Activated CD8-positive, alpha-beta memory T cell treated with anti-CD3 and anti-CD28 coated beads, Interleukin-2, amount 10 ng/mL, durations not matched to agents 7 days and 5 days (primary cell): Measurements from ENCODE around the gene ST6GALNAC6. TPM values are rescaled to one million over a fixed set of nuclear protein-coding genes. Genes with fewer than 3 reads are reported as not detected.
"Not testable (repeated sequence)": the region's sequence is repeated elsewhere in the genome, so short reads cannot be mapped to it uniquely, and the experiment has no call there.

ENCODE experiments used
- ATAC-seq: fragments of 150-1000 bp; cut with Tn5 transposase; one replicate; pipeline ENCODE4 v1.10.0; 2021; ENCODE audit warnings: moderate library complexity
- CTCF ChIA-PET: fragments of 350-600 bp; sonication (Branson Sonifier 250); formaldehyde crosslinking; loops from one replicate; lab custom pipeline; 2021; ENCODE audit warnings: antibody characterized with exemption; lab: Charles Lee
- DNase-seq: peaks from one replicate; pipeline ENCODE4 v3.0.0-alpha.2; 2020
- H3K27ac Mint-ChIP-seq: one replicate; pipeline ENCODE4 v1.8.0; 2021; ENCODE audit warnings: mild to moderate bottlenecking, mixed read lengths
- H3K27me3 Mint-ChIP-seq: one replicate; pipeline ENCODE4 v1.8.0; 2021; ENCODE audit warnings: mixed read lengths
- H3K36me3 Mint-ChIP-seq: one replicate; pipeline ENCODE4 v1.8.0; 2021; ENCODE audit warnings: mild to moderate bottlenecking, mixed read lengths
- H3K4me1 Mint-ChIP-seq: one replicate; pipeline ENCODE4 v1.8.0; 2021; ENCODE audit warnings: mixed read lengths
- H3K4me3 Mint-ChIP-seq: one replicate; pipeline ENCODE4 v1.8.0; 2021; ENCODE audit warnings: mild to moderate bottlenecking, moderate library complexity, mixed read lengths
- H3K9me3 Mint-ChIP-seq: one replicate; pipeline ENCODE4 v1.8.0; 2022; ENCODE audit warnings: low read depth, mixed read lengths
- total RNA-seq, 2 experiments: library from RNA; stranded (reverse); gene quantifications; one replicate each; pipeline ENCODE4 v1.2.3, GENCODE V29; 2021

ST6GALNAC6 gene
- total RNA-seq, 2 experiments from 2014 or later: 75.7 to 93.5 TPM

DNA sequence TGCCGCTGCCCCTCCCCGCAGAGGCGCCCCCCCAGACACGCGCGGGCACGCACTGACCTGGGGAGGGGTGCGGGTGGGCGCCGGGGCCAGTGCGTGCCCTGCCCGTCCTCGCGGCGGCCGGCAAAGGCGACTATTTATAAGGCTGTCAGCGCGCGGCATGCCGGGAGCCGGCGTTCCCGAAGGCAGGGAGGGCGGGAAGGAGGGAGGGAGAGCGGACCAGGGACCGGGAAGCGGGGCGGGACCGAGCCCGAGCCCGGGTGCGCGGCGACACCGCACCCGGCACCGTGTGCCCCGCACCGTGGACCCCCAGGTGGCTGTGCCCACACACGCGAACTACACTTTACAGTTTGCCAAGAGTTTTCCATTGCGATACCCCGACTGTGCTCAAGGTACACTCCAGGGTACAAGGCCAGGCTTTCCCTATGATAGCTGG, 21.8 kb downstream of the ST6GALNAC6 start, which contains the start of gene AK1:
AK1 (minus strand) TSS at position 110 of the 433 bp plus-strand sequence. CDS start 3,058 bp downstream, outside the sequence.
- Mint-ChIP-seq H3K4me1 (peaks cover 4% of the 10 kb centered on the region), H3K27me3 (peaks cover 3% of the 10 kb centered on the region), H3K9me3 (no peaks in the 10 kb centered on the region), H3K27ac (no peak within 1 kb of the TSS), H3K4me3 (no peak within 1 kb of the TSS), H3K36me3 (peaks cover 3% of the 10 kb centered on the region)
- CTCF ChIA-PET: interaction anchor here (0.8 to 3.5 kb wide), 3 partner anchors 8 to 143 kb away, joined by 3 to 16 read pairs (median 3); partner anchors contain the start of gene TOR2A
- no peak for DNase-seq
- ATAC-seq: no peak

DNA sequence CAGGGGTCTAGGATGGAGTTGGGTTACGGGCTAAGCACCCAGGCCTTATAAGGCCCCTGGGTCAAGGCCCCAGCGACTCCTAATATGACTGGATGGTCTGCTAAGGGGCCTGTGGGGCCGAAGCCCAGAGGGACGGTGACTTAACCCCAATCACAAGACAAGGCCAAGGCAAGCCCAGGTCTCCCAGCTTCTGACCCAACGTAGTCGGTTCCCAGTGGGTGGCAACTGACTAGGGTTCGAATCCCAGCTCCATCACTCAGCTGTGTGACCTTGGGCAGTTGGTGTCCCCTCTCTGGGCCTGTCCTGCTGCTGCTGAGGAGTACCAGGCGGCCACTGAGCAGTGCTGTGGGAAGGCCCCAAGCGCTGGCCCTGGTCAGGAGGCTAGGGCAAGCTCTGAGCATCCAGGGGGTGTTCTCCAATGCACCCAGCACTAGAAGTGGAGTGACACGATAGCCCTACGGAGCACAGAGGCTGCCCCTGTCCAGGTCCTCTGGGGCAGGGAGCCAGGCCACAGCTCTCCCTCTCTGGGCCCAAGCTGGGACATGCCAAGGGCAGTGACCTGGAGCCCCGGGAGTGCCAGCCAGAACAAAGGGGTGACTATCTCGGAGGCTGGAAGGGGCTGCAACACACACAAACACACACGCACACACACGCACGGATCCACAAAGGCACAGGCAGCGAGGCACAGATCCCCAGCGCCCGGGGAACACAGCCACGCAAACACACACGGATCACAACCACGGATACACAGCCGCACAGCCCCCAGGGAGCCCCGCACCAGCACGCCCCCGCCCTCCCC, 22.4 kb downstream of the ST6GALNAC6 start:
- peaks cover 3% of the 10 kb centered on the region for H3K27me3 Mint-ChIP-seq
- CTCF ChIA-PET: interaction anchor here (1.0 to 1.6 kb wide), 3 partner anchors 41 to 142 kb away, joined by 3 to 5 read pairs (median 3); partner anchors contain the start of gene TOR2A
- H3K4me3 Mint-ChIP-seq: no peak overlapping the region
- H3K9me3 Mint-ChIP-seq: no peaks in the 10 kb centered on the region
- no peak for DNase-seq
- ATAC-seq: no peak
- H3K36me3 Mint-ChIP-seq: peaks cover 3% of the 10 kb centered on the region
- H3K27ac Mint-ChIP-seq: no peak overlapping the region
- peaks cover 4% of the 10 kb centered on the region for H3K4me1 Mint-ChIP-seq

- Mint-ChIP-seq H3K27ac (no peak overlapping the region), H3K9me3 (no peaks in the 10 kb centered on the region), H3K36me3 (peaks cover 3% of the 10 kb centered on the region), H3K4me1 (peaks cover 4% of the 10 kb centered on the region), H3K27me3 (peaks cover 3% of the 10 kb centered on the region), H3K4me3 (no peak overlapping the region)
- no peak for DNase-seq
- CTCF ChIA-PET: interaction anchor here (1.0 to 1.6 kb wide), 3 partner anchors 42 to 141 kb away, joined by 3 to 5 read pairs (median 3); partner anchors contain the start of gene TOR2A
- ATAC-seq: no peak
These were observed 23.2 kb downstream of the ST6GALNAC6 start for GRCh38 chr9:127876026-127876763.

DNA sequence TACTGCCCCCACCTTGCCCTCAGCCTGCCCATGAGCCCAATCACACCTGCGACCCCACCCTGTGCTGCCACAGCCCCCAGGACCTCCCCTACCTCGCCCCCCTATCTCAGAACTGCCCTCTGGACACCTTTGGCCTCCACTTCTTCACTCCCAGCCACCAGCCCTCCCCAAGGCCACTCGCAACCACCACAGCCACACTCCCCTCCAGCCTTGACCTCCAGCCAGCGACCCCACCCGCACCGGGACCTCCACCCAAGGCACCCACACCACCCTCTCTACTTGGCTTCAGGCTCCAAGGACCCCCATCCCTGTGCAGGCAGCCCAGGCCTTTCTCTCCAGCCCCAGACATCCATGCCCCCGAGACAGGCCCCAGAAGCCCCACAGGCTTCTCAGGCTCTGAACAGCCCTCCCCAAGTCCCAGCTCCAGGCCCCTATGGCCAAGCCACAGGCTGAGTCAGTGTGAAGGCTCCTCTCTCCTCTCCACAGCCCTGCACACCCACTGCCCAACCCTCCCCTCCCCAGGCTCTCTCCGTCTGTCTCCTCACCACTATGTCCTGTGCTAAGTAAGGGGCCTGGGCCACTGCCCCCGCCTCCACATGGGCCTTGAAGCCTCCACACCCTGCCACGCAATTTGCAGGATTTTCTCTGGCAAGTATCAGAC, 24.0 kb downstream of the ST6GALNAC6 start:
- DNase-seq: no peak
- peaks cover 3% of the 10 kb centered on the region for H3K36me3 Mint-ChIP-seq
- H3K9me3 Mint-ChIP-seq: no peaks in the 10 kb centered on the region
- no peak for ATAC-seq
- peaks cover 4% of the 10 kb centered on the region for H3K4me1 Mint-ChIP-seq
- no peak overlapping the region for H3K4me3 Mint-ChIP-seq
- peaks cover 3% of the 10 kb centered on the region for H3K27me3 Mint-ChIP-seq
- CTCF ChIA-PET: interaction anchor here (1.6 kb wide), 1 partner anchor 46 kb away, joined by 5 read pairs; no protein-coding TSS in a partner anchor
- no peak overlapping the region for H3K27ac Mint-ChIP-seq

DNA sequence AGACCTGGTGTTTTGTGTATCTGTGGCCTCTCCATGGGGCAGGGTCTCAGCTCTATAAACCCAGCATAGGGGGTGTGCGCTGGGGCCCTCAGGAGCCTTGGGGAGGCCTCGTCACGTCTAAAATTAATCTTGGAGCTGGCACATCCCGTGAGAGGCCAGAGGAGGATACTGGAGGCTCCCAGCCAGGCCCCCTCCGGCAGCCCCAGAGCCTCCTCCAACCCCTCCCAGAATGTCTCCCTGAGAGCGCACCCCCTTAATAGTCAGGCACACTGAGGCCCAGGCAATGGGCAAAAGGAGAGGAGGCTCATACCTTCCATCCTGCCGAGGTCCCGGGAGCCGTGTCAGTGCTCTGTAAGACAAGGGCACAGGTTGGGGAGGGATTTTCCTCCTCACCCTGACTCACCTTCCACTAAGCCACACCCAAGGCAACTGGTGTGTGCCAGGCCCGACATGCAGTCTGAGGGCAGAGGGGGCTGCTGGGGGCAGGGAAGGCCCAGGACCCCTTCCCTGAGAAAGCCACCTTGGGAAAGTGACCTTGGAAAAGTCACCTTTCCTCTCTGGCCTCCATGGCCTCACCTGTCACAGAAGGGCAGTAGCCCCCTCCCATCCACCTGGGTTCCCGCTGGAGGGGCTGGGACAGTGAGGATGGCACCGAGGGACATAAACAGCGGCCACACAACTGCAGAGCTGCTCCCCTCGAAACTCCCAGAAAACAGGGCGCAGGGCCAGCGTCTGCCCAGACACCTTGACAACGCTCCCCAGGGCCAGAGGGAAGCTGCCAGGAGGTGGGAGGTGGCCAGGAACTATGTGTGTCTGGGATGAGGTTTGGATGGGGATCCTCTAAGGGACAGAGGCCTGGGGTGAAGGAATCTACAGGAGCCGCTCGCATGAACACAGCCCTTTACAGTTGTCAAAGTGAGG, 24.8 kb downstream of the ST6GALNAC6 start:
- no peak overlapping the region for H3K4me3 Mint-ChIP-seq
- H3K9me3 Mint-ChIP-seq: no peaks in the 10 kb centered on the region
- H3K36me3 Mint-ChIP-seq: peaks cover 2% of the 10 kb centered on the region
- peaks cover 4% of the 10 kb centered on the region for H3K4me1 Mint-ChIP-seq
- CTCF ChIA-PET: interaction anchor here (1.5 to 1.9 kb wide), 2 partner anchors 45 to 140 kb away, joined by 5 read pairs; partner anchors contain the start of gene TOR2A
- H3K27ac Mint-ChIP-seq: no peak overlapping the region
- H3K27me3 Mint-ChIP-seq: peaks cover 3% of the 10 kb centered on the region
- ATAC-seq: no peak
- no peak for DNase-seq

DNA sequence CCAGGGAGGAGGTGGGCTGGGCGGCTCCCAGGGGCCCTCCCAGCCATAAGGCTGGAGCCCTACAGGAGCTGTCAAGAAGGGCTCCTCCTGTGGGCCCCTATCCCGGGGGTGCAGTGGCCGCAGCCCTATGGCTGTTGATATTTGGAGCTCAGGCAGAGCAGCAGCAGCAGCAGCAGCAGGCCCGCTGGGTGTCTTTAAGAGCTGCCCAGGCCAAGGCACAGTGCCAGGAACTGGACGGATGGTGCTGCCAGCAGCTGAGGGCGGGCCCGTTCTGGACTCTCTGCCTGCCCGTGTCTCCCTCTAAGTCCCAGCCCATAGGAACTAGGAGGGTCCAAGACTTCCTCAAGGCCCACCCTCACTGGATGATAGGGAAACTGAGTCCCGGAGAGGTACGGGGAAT, 25.5 kb downstream of the ST6GALNAC6 start:
- Mint-ChIP-seq H3K27ac (no peak overlapping the region), H3K27me3 (peaks cover 3% of the 10 kb centered on the region), H3K4me3 (no peak overlapping the region), H3K36me3 (no peaks in the 10 kb centered on the region), H3K4me1 (peaks cover 4% of the 10 kb centered on the region), H3K9me3 (no peaks in the 10 kb centered on the region)
- ATAC-seq: no peak
- no peak for DNase-seq
- CTCF ChIA-PET: interaction anchor here (1.5 to 1.9 kb wide), 3 partner anchors 42 to 139 kb away, joined by 5 to 6 read pairs (median 5); partner anchors contain the start of genes ST6GALNAC4 and TOR2A

DNA sequence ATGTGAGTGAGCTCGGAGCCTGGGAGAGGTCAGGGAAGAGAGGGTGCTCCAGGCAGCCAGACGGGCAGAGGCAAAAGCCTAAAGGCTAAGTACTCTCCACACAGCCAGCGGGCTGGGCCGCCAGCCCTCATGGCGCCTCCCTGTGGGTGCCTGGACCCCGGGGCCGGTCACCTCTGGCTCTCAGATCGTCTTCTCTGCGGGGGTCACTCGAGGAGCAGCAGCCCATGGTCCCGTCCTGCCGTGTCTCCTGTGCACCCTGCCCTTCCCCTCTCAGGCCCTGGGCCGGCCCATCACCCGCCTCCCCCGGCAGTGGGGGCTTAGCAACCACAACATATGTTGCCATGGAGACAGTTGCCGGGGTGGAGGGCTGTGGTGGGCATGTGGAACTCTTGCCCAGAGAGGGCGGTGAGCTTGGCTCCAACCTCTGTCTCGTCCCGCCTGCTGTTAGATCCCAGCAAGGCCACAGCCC, 26.1 kb downstream of the ST6GALNAC6 start:
- Mint-ChIP-seq H3K36me3 (no peaks in the 10 kb centered on the region), H3K4me3 (no peak overlapping the region)
- CTCF ChIA-PET: interaction anchor here (1.2 to 1.9 kb wide), 4 partner anchors 43 to 138 kb away, joined by 3 to 6 read pairs (median 5); partner anchors contain the start of genes ST6GALNAC4 and TOR2A

DNA sequence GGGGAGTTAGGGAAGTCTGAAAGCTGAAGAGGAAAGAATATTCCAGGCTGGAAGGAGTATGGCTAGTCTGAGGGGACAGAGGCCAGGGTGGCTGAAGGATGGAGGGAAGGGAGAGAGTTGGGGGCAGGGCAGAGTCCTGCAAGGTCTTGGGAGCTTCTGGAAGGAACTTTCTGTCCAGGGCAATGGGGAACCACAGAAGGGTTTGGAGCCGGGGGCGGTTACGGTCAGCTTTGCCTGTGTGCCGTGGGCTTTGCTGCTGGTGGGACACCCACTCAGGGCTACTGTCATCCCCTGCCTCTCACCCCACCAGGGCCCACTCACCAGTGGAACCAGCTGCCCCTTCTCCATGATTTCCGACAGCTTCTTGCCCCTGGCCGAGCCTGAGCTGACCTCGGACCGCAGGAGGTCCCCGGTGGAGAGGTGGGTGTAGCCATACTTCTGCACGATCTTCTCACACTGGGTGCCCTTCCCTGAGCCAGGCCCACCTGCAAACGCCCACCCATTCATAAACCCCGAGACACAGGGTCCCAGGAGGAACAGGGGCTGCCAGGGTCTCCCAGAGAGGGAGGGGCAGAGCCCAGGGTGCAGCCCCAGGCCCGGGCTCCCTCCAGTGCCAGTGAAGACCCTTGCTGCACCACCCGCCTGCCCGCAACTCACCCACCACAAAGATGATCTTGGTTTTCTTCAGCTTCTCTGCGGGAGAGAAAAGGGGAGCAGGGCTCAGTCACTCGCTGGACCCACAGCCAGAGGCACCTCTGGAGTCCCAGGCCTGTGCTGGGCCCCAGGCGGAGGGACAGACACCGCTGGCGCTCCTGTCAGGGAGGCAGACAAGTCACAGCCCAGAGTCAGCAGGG, 26.8 kb downstream of the ST6GALNAC6 start:
- H3K9me3 Mint-ChIP-seq: no peaks in the 10 kb centered on the region
- ATAC-seq (no peak), DNase-seq (no peak)
- H3K4me3 Mint-ChIP-seq: no peak overlapping the region
- no peaks in the 10 kb centered on the region for H3K27me3 Mint-ChIP-seq
- CTCF ChIA-PET: interaction anchor here (0.7 to 5.3 kb wide), 7 partner anchors 17 to 107 kb away, joined by 3 to 42 read pairs (median 5); partner anchors contain the start of genes ENG, ST6GALNAC4 and ST6GALNAC6
- no peaks in the 10 kb centered on the region for H3K36me3 Mint-ChIP-seq
- H3K4me1 Mint-ChIP-seq: peaks cover 2% of the 10 kb centered on the region
- no peak overlapping the region for H3K27ac Mint-ChIP-seq

More for the DNA sequence above, 26.1 kb downstream of the ST6GALNAC6 start:
- DNase-seq (no peak), ATAC-seq (no peak)
- no peak overlapping the region for H3K27ac Mint-ChIP-seq
- peaks cover 4% of the 10 kb centered on the region for H3K4me1 Mint-ChIP-seq
- peaks cover 3% of the 10 kb centered on the region for H3K27me3 Mint-ChIP-seq
- H3K9me3 Mint-ChIP-seq: no peaks in the 10 kb centered on the region

DNA sequence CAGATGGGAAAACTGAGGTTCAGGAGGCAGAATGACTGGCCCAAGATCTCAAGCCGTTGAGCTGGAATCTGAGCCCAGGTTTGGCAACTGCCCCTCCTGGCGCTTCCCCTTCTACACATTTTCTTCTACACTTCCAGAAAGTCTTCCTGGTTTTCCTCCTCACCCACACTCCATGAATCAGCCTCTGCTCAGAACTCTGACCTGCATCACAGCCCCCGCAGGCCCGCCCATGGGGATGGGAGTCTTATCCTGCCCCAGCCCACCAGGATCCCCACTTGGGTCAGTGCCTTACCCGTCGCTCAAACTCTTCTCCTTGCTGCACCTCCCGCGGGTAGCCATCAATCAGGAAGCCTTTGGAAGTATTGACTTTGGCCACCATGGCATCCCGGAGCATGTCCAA, 27.9 kb downstream of the ST6GALNAC6 start:
- H3K4me1 Mint-ChIP-seq: no peaks in the 10 kb centered on the region
- no peak overlapping the region for H3K4me3 Mint-ChIP-seq
- DNase-seq: no peak
- H3K27me3 Mint-ChIP-seq: no peaks in the 10 kb centered on the region
- CTCF ChIA-PET: interaction anchor here (0.7 to 5.3 kb wide), 10 partner anchors 16 to 282 kb away, joined by 3 to 64 read pairs (median 16); partner anchors contain the start of genes CDK9, ENG, SH2D3C and ST6GALNAC6
- no peaks in the 10 kb centered on the region for H3K36me3 Mint-ChIP-seq
- H3K9me3 Mint-ChIP-seq: no peaks in the 10 kb centered on the region
- no peak overlapping the region for H3K27ac Mint-ChIP-seq
- ATAC-seq: no peak

DNA sequence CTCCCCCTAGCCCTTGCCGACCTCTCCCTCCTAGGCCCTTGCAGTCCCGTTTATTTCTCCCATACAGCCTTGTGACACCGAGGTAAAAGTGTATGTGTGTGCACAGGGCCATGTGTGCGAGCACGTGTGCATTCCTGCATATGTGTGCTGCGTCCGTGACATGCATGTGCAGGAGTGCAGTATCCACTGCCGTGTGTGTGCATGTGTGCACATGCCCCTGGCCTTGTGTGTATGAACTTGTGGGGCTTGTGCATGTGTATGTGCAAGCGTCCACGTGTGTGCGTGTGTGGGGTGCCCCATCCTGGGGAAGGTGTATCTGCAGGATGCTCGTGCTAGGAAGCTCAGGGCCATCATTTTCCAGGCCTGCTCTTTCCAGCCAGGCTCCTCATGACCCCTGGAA, 28.5 kb downstream of the ST6GALNAC6 start:
- no peaks in the 10 kb centered on the region for H3K27me3 Mint-ChIP-seq
- H3K36me3 Mint-ChIP-seq: no peaks in the 10 kb centered on the region
- ATAC-seq (no peak), DNase-seq (no peak)
- peaks cover 2% of the 10 kb centered on the region for H3K4me1 Mint-ChIP-seq
- H3K27ac Mint-ChIP-seq: no peak overlapping the region
- H3K4me3 Mint-ChIP-seq: no peak overlapping the region
- no peaks in the 10 kb centered on the region for H3K9me3 Mint-ChIP-seq
- CTCF ChIA-PET: interaction anchor here (1.0 to 5.3 kb wide), 24 partner anchors 11 to 281 kb away, joined by 3 to 64 read pairs (median 11); partner anchors contain the start of genes CDK9, ENG, FPGS and SH2D3C

DNA sequence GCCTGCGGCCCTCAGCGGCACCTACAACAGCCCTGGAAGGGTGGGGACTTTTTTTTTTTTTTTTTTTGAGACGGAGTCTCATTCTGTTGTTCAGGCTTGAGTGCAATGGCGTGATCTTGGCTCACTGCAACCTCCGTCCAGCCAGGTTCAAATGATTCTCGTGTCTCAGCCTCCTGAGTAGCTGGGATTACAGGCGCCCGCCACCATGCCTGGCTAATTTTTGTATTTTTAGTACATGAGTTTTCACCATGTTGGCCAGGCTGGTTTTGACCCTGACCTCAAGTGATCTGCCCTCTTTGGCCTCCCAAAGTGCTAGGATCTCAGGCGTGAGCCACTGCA, 29.3 kb downstream of the ST6GALNAC6 start:
- not testable (repeated sequence) for H3K27ac Mint-ChIP-seq, H3K9me3 Mint-ChIP-seq, ATAC-seq, H3K4me1 Mint-ChIP-seq, H3K4me3 Mint-ChIP-seq, H3K36me3 Mint-ChIP-seq, DNase-seq, H3K27me3 Mint-ChIP-seq
- CTCF ChIA-PET: interaction anchor here (0.7 to 5.3 kb wide), 64 partner anchors 8 to 529 kb away, joined by 3 to 64 read pairs (median 6); partner anchors contain the start of genes CDK9, ENG, FPGS and SH2D3C
